Stimulated activated memory B cell treated with anti-CD40 and anti-IgM and Interleukin-4, amounts not matched to agents 10 μg/mL and 1 μg/mL and 100 μg/mL, for 72 hours (primary cell): Measurements from ENCODE around the gene TMC1.
A peak's percentile ranks its signal among the peaks of the same experiment; 100 is the strongest.
"Not testable (repeated sequence)": the region's sequence is repeated elsewhere in the genome, so short reads cannot be mapped to it uniquely, and the experiment has no call there.

Experiments
- ATAC-seq: fragments of 150-1000 bp; cut with Tn5 transposase; 2 replicates; pipeline ENCODE4 v1.10.0; 2021
- H3K27ac Mint-ChIP-seq: one replicate; pipeline ENCODE4 v1.8.0; 2022; ENCODE audit warnings: mild to moderate bottlenecking, mixed read lengths
- H3K27me3 Mint-ChIP-seq: one replicate; pipeline ENCODE4 v1.8.0; 2022; ENCODE audit warnings: mixed read lengths
- H3K36me3 Mint-ChIP-seq: one replicate; pipeline ENCODE4 v1.8.0; 2022; ENCODE audit warnings: mixed read lengths
- H3K4me1 Mint-ChIP-seq: one replicate; pipeline ENCODE4 v1.8.0; 2022; ENCODE audit warnings: mixed read lengths
- H3K4me3 Mint-ChIP-seq: one replicate; pipeline ENCODE4 v1.8.0; 2022; ENCODE audit warnings: mild to moderate bottlenecking, moderate library complexity, mixed read lengths
- H3K9me3 Mint-ChIP-seq: one replicate; pipeline ENCODE4 v1.8.0; 2022; ENCODE audit warnings: mixed read lengths

The TMC1 gene

GRCh38 chr9:72539824-72540347 lies 18.5 kb downstream of the TMC1 start:
- Mint-ChIP-seq H3K4me1 (no peaks in the 10 kb centered on the region), H3K4me3 (no peak overlapping the region), H3K27ac (no peak overlapping the region)

GRCh38 chr9:72540348-72540873 lies 19.0 kb downstream of the TMC1 start:
- no peak overlapping the region for H3K4me3 Mint-ChIP-seq
- H3K27me3 Mint-ChIP-seq, result peaks cover 7% of the 10 kb centered on the region
- no peaks in the 10 kb centered on the region for H3K36me3 Mint-ChIP-seq
- H3K4me1 Mint-ChIP-seq, result no peaks in the 10 kb centered on the region
- no peak for ATAC-seq
- peaks cover 5% of the 10 kb centered on the region for H3K9me3 Mint-ChIP-seq
- no peak overlapping the region for H3K27ac Mint-ChIP-seq

More at GRCh38 chr9:72539824-72540347, 18.5 kb downstream of the TMC1 start:
- Mint-ChIP-seq H3K36me3 (no peaks in the 10 kb centered on the region), H3K9me3 (peaks cover 5% of the 10 kb centered on the region), H3K27me3 (peaks cover 7% of the 10 kb centered on the region)
- ATAC-seq, result no peak

GRCh38 chr9:72542537-72542833 lies 21.1 kb downstream of the TMC1 start:
- H3K4me3 Mint-ChIP-seq, H3K27ac Mint-ChIP-seq, H3K9me3 Mint-ChIP-seq, ATAC-seq, H3K4me1 Mint-ChIP-seq, H3K27me3 Mint-ChIP-seq, H3K36me3 Mint-ChIP-seq: not testable (repeated sequence)

DNA sequence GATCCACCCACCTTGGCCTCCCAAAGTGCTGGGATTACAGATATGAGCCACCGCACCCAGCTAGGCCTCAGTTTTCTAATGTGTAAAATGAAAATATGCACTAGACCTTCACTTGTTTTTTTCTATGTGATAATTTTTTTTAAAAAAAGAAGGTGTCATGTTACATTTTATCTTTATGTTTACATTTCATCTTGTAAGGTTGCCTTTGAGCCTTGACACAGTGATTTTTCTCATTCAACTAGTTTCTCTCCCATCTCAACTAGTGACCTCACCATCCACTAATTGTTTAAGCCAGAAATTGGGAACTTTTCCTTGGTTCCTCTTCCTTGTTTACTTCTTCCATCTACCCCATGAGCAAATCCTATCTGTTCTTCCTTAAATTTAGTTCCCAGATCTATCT lies 21.5 kb downstream of the TMC1 start:
- H3K4me3 Mint-ChIP-seq, result no peak overlapping the region
- no peak for ATAC-seq
- H3K27me3 Mint-ChIP-seq, result peaks cover 7% of the 10 kb centered on the region
- H3K4me1 Mint-ChIP-seq, result no peaks in the 10 kb centered on the region
- H3K27ac Mint-ChIP-seq, result no peak overlapping the region
- H3K9me3 Mint-ChIP-seq, result no peaks in the 10 kb centered on the region
- no peaks in the 10 kb centered on the region for H3K36me3 Mint-ChIP-seq

DNA sequence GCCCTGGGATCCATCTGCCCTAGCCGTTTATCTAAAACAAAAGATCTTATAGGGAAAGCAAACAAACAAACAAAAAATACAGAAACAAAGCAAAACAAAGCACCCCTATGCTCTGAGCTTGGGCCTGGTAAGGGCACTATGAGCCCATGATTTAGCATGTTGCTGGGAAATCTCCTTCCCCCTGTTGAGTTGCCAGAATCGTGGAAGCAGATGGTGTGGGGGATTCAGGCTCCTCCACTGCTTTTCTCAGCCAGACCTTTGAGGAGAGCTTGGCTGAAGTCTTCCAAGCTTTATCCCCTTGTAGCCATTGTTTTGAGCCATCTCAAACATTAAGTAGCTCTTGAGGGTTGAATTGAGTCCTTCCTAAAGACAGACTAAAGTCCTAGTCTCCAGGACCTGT lies 29.9 kb downstream of the TMC1 start:
- Mint-ChIP-seq H3K27me3 (no peaks in the 10 kb centered on the region), H3K36me3 (no peaks in the 10 kb centered on the region), H3K4me3 (no peak overlapping the region), H3K4me1 (no peaks in the 10 kb centered on the region), H3K9me3 (no peaks in the 10 kb centered on the region), H3K27ac (no peak overlapping the region)
- no peak for ATAC-seq

- Mint-ChIP-seq H3K27ac (no peak overlapping the region), H3K4me3 (no peak overlapping the region), H3K9me3 (no peaks in the 10 kb centered on the region), H3K4me1 (no peaks in the 10 kb centered on the region), H3K27me3 (no peaks in the 10 kb centered on the region), H3K36me3 (no peaks in the 10 kb centered on the region)
- no peak for ATAC-seq
Measured at GRCh38 chr9:72552356-72552755, 30.9 kb downstream of the TMC1 start.

- no peaks in the 10 kb centered on the region for H3K27me3 Mint-ChIP-seq
- no peaks in the 10 kb centered on the region for H3K4me1 Mint-ChIP-seq
- no peaks in the 10 kb centered on the region for H3K36me3 Mint-ChIP-seq
- ATAC-seq, result no peak
- no peaks in the 10 kb centered on the region for H3K9me3 Mint-ChIP-seq
- no peak overlapping the region for H3K4me3 Mint-ChIP-seq
- no peak overlapping the region for H3K27ac Mint-ChIP-seq
Measured at GRCh38 chr9:72554221-72554641, 32.8 kb downstream of the TMC1 start.

- H3K27me3 Mint-ChIP-seq, result no peaks in the 10 kb centered on the region
- ATAC-seq, result no peak
- H3K27ac Mint-ChIP-seq, result no peak overlapping the region
- no peaks in the 10 kb centered on the region for H3K9me3 Mint-ChIP-seq
- H3K4me3 Mint-ChIP-seq, result no peak overlapping the region
- H3K4me1 Mint-ChIP-seq, result no peaks in the 10 kb centered on the region
- H3K36me3 Mint-ChIP-seq, result no peaks in the 10 kb centered on the region
Measured at GRCh38 chr9:72557549-72557948, 36.1 kb downstream of the TMC1 start.

- H3K4me3 Mint-ChIP-seq, result no peak overlapping the region
- H3K4me1 Mint-ChIP-seq, result no peaks in the 10 kb centered on the region
- H3K27me3 Mint-ChIP-seq, result no peaks in the 10 kb centered on the region
- no peak overlapping the region for H3K27ac Mint-ChIP-seq
- no peaks in the 10 kb centered on the region for H3K36me3 Mint-ChIP-seq
- no peaks in the 10 kb centered on the region for H3K9me3 Mint-ChIP-seq
- ATAC-seq, result no peak
Measured at GRCh38 chr9:72560086-72560485, 38.7 kb downstream of the TMC1 start.

- Mint-ChIP-seq H3K9me3 (peaks cover 3% of the 10 kb centered on the region), H3K4me3 (no peak overlapping the region), H3K27me3 (no peaks in the 10 kb centered on the region), H3K4me1 (no peaks in the 10 kb centered on the region), H3K27ac (no peak overlapping the region), H3K36me3 (no peaks in the 10 kb centered on the region)
- no peak for ATAC-seq
Measured at GRCh38 chr9:72563806-72564205, 42.4 kb downstream of the TMC1 start.

DNA sequence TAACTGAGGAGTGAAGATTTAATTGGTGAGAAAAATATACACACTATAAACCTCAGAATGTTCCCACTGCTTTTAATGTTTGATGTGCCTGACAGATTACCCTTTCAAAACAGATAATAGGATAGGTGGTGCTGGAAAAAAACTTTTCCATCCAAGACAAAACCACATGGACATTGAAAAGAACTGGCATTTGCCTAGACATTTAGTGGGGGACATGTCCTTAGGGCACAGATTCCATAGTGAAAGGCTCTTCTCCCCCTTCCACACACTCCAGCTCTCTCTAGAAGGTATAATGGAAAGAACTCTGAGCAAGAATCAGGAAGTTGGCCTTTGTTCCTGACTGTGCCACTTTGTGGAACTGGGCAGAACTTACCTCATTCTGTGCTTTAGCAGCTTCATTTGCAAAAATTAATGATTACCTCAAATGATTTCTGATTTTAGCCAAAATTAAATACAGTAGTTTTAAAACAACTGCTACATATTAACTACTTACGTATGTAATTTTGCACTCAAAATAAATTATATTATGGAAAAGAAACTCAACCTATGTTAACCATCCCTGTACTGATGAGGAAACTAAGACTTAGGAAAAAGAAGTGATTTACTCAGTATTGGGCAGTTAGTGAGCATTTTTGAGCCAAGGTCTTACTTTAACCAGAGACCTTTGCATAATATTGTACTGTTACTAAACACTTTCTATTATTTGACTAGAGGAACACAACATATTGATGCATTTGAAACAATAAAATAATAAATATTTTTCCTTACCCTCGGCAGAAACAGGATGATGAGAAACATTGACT lies 43.3 kb downstream of the TMC1 start:
- peaks cover 3% of the 10 kb centered on the region for H3K9me3 Mint-ChIP-seq
- H3K4me3 Mint-ChIP-seq, result no peak overlapping the region
- ATAC-seq, result no peak
- H3K36me3 Mint-ChIP-seq, result no peaks in the 10 kb centered on the region
- no peak overlapping the region for H3K27ac Mint-ChIP-seq
- no peaks in the 10 kb centered on the region for H3K27me3 Mint-ChIP-seq
- H3K4me1 Mint-ChIP-seq, result no peaks in the 10 kb centered on the region

DNA sequence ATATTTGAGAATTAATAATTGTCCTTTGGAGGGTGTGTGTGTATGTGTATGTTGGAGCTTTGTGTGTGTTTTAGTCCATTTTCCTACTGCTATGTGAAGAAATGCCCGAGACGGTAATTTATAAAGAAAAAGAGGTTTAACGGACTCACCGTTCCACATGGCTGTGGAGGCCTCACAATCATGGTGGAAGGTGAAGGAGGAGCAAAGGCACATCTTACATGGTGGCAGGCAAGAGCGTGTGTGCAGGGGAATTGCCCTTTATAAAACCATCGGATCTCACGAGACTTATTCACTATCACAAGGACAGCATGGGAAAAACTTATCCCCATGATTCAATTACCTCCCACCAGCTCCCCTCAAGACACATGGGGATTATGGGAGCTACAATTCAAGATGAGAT lies 44.1 kb downstream of the TMC1 start:
- no peaks in the 10 kb centered on the region for H3K27me3 Mint-ChIP-seq
- H3K4me1 Mint-ChIP-seq, result no peaks in the 10 kb centered on the region
- no peak for ATAC-seq
- no peak overlapping the region for H3K27ac Mint-ChIP-seq
- peaks cover 3% of the 10 kb centered on the region for H3K9me3 Mint-ChIP-seq
- no peaks in the 10 kb centered on the region for H3K36me3 Mint-ChIP-seq
- no peak overlapping the region for H3K4me3 Mint-ChIP-seq

- H3K9me3 Mint-ChIP-seq, result no peaks in the 10 kb centered on the region
- no peaks in the 10 kb centered on the region for H3K36me3 Mint-ChIP-seq
- H3K4me1 Mint-ChIP-seq, result no peaks in the 10 kb centered on the region
- no peak overlapping the region for H3K4me3 Mint-ChIP-seq
- no peak overlapping the region for H3K27ac Mint-ChIP-seq
- peaks cover 8% of the 10 kb centered on the region for H3K27me3 Mint-ChIP-seq
- no peak for ATAC-seq
Measured at GRCh38 chr9:72574156-72574810, 52.9 kb downstream of the TMC1 start.

DNA sequence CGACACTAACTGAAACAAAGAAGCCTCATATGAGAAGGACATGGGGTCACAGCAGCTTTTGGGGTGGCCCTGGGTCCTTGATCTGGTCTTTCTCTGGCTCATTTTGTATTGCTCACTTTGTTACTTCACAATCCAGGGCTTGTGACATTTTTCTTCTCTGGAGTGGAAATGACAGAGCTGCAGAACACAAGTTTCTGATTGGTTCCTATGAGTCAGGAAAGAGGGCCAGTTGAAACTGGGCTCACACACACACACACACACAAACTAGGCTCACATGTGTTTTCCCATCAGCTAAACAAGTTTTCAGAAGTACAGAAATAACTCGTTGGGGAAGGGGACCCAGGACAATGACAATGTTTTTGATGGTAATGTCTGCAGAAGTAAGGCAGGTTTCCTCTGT lies 54.3 kb downstream of the TMC1 start:
- ATAC-seq, result no peak
- Mint-ChIP-seq H3K27me3 (peaks cover 8% of the 10 kb centered on the region), H3K4me3 (no peak overlapping the region), H3K9me3 (no peaks in the 10 kb centered on the region), H3K36me3 (no peaks in the 10 kb centered on the region), H3K4me1 (no peaks in the 10 kb centered on the region), H3K27ac (no peak overlapping the region)

DNA sequence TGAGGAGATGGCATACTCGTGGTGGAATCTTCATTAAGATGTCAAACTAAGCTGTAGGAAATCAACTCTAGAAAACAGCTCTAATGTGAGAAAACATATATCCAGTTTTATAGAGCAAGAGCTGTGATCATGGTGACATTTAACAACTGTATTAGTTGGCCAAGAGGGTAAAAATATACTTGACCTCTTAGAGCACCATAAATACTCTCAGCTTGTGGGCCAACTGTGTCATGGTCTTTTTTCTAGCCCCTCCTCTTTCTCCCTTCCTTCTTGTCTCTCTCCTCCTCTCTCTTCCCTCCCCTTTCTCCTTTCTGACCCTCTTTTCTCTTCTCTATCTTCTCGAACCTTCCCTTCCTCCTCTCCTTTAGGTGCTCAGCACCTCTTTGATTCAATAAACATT lies 54.7 kb downstream of the TMC1 start:
- Mint-ChIP-seq H3K9me3 (no peaks in the 10 kb centered on the region), H3K27ac (no peak overlapping the region), H3K4me1 (no peaks in the 10 kb centered on the region), H3K4me3 (no peak overlapping the region), H3K27me3 (peaks cover 8% of the 10 kb centered on the region), H3K36me3 (no peaks in the 10 kb centered on the region)
- peak; percentile 46 for ATAC-seq

- Mint-ChIP-seq H3K36me3 (no peaks in the 10 kb centered on the region), H3K9me3 (no peaks in the 10 kb centered on the region), H3K4me1 (no peaks in the 10 kb centered on the region), H3K27me3 (peaks cover 8% of the 10 kb centered on the region), H3K27ac (no peak overlapping the region), H3K4me3 (no peak overlapping the region)
- no peak for ATAC-seq
Measured at GRCh38 chr9:72577212-72577753, 55.9 kb downstream of the TMC1 start.
